ENCODE measurements around the gene BAIAP2. TPM values are rescaled to one million over a fixed set of nuclear protein-coding genes. Genes with fewer than 3 reads are reported as not detected.

The BAIAP2 gene
- total and polyA plus RNA-seq, 10 of the 15 experiments (the other 5 are each of a cell fraction or from before 2014, with no cell fraction given): 0.15 to 1.2 (median 0.46) TPM; not detected in 2

DNA sequence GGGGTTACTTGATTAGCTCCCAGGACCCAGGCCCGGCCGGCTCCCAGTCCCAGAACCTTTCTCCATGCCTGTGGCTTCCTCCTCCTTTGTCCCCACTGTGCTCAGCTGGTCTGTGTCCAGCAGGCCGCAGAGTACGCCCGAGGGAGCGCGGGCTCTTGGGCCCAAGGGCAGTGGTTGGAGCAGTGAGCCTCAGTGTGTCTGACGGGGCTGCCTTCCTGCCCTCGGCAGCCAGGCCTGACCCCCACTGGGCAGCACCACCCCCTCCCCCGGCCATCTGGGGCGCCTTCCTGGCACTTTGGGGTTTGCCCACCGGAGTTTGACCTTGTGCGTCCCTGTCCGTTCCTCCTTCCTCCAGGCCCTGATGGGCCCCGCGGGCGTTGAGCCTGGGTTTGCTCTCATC lies 67.9 kb downstream of the BAIAP2 start:
- no peaks in the 10 kb centered on the region for H3K36me3 ChIP-seq (ENCODE audit: control insufficient read depth in 2 of 2, insufficient read depth in 2 of 2, low read length in 1 of 2)
- no peak overlapping the region for H3K9ac ChIP-seq (ENCODE audit: control insufficient read depth, insufficient read depth, low read length)
- RAD21 ChIA-PET (ENCODE audit: unreplicated experiment): no interaction called here
- no peak overlapping the region for H3K4me2 ChIP-seq (ENCODE audit: control insufficient read depth, insufficient read depth)
- TF ChIP-seq RAD21 (IDR thresholded peaks at IDR 0.05; ENCODE audit: insufficient read depth, low read depth, low read length) (no peak), MEF2A (IDR thresholded peaks at IDR 0.05; ENCODE audit: insufficient read depth, low read depth, low read length) (no peak), CBX3 (IDR thresholded peaks at IDR 0.05; ENCODE audit: borderline replicate concordance, low read depth) (no peak), RELA (IDR thresholded peaks at IDR 0.05; ENCODE audit: borderline replicate concordance, partially characterized antibody) (no peak)
- TF ChIP-seq, protein P1, sequence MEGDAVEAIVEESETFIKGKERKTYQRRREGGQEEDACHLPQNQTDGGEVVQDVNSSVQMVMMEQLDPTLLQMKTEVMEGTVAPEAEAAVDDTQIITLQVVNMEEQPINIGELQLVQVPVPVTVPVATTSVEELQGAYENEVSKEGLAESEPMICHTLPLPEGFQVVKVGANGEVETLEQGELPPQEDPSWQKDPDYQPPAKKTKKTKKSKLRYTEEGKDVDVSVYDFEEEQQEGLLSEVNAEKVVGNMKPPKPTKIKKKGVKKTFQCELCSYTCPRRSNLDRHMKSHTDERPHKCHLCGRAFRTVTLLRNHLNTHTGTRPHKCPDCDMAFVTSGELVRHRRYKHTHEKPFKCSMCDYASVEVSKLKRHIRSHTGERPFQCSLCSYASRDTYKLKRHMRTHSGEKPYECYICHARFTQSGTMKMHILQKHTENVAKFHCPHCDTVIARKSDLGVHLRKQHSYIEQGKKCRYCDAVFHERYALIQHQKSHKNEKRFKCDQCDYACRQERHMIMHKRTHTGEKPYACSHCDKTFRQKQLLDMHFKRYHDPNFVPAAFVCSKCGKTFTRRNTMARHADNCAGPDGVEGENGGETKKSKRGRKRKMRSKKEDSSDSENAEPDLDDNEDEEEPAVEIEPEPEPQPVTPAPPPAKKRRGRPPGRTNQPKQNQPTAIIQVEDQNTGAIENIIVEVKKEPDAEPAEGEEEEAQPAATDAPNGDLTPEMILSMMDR (IDR thresholded peaks at IDR 0.05 in 2 of 3, conservative IDR thresholded peaks at IDR 0.05 in 1 of 3; ENCODE audit: control insufficient read depth in 2 of 3, extremely low read depth in 1 of 3, insufficient read depth in 1 of 3, low read depth in 3 of 3, low read length in 3 of 3): no peak
- intact Hi-C loops (cut with micrococcal nuclease; ENCODE audit: unreplicated experiment) (loop anchor here (5.0 kb wide), 1 partner anchor 379 kb away; no protein-coding TSS in a partner anchor), in situ Hi-C loops (cut with MboI) (no loop called here)
- DNase-seq (ENCODE audit: low read depth, low spot score) (no peak), FAIRE-seq (no peak), ATAC-seq (no peak)
- no peaks in the 10 kb centered on the region for H3K4me1 ChIP-seq (ENCODE audit: control insufficient read depth, insufficient read depth, low read length)
- H2AFZ ChIP-seq (ENCODE audit: control insufficient read depth, low read depth, low read length): no peak overlapping the region
- H4K20me1 ChIP-seq (ENCODE audit: control insufficient read depth, insufficient read depth): no peaks in the 10 kb centered on the region
- no peaks in the 10 kb centered on the region for H3K79me2 ChIP-seq (ENCODE audit: control insufficient read depth, insufficient read depth, low read length)
- CTCF ChIA-PET: interaction anchor here (1.0 to 3.5 kb wide), 4 partner anchors 47 to 80 kb away, joined by 3 to 22 read pairs (median 4); no protein-coding TSS in a partner anchor
- POLR2A ChIA-PET: no interaction called here
- no TSS peak for BruUV-seq (replicated peaks)
- no peaks in the 10 kb centered on the region for H3K9me3 ChIP-seq (replicated peaks; ENCODE audit: control insufficient read depth, insufficient read depth, low read length)
- no peaks in the 10 kb centered on the region; a peak in 1 of 4 replicates for H3K27me3 ChIP-seq (replicated peaks in 1 of 2; ENCODE audit: control insufficient read depth in 2 of 2, insufficient read depth in 2 of 2, low read length in 1 of 2)
- 64% methylated on average over 17 of the region's 17 CpGs for WGBS (ENCODE audit: insufficient coverage, insufficient replicate concordance, low lambda C conversion rate, missing lambda C conversion rate)
- H3K27ac ChIP-seq (ENCODE audit: control insufficient read depth, insufficient read depth): no peak overlapping the region
- SMC1A ChIA-PET (ENCODE audit: uncharacterized antibody, unreplicated experiment): interaction anchor here (1.2 kb wide), 1 partner anchor 80 kb away, joined by 3 read pairs; no protein-coding TSS in a partner anchor
- H3K4me3 ChIP-seq: no peak overlapping the region
